ENCODE results near the gene SMARCA2.

GRCh38 chr9:2013743-2014475 lies 1.2 kb upstream of the SMARCA2 start:
- TF ChIP-seq POLR2A (IDR thresholded peaks at IDR 0.05; ENCODE audit: low read length) (no peak), GATA1 (IDR thresholded peaks at IDR 0.05; ENCODE audit: low read depth, low read length) (no peak)

All from erythroblast (primary cell).